Stomach (tissue), 4 donors: ENCODE data around the gene PPP1R15A.
"Not testable (repeated sequence)": the region's sequence is repeated elsewhere in the genome, so short reads cannot be mapped to it uniquely, and the experiment has no call there.

Experiments used
- EP300 ChIP-seq: sonication (generic); formaldehyde crosslinking; IDR thresholded peaks from one replicate; pipeline ENCODE4 v1.6.1; 2017; ENCODE audit warnings: antibody characterized with exemption
- POLR2A ChIP-seq, 4 donors: fragments of 450-650 bp; IDR thresholded peaks; one replicate each; pipeline ENCODE4 v1.6.1; 2016; ENCODE audit warnings: antibody characterized with exemption in 4 of 4, control low read depth in 2 of 4, mild to moderate bottlenecking in 1 of 4, moderate library complexity in 1 of 4
- TF ChIP-seq, protein P1 (sequence below), 7 experiments: fragments of 450-650 bp in 4 of 7; fragments of 200-600 bp in 3 of 7; sonication (generic) in 3 of 7; IDR thresholded peaks; one replicate each; pipeline ENCODE4 v1.5.1; 2016 to 2019; ENCODE audit warnings: antibody characterized with exemption in 7 of 7, control low read depth in 2 of 7, mild to moderate bottlenecking in 1 of 7

DNA sequence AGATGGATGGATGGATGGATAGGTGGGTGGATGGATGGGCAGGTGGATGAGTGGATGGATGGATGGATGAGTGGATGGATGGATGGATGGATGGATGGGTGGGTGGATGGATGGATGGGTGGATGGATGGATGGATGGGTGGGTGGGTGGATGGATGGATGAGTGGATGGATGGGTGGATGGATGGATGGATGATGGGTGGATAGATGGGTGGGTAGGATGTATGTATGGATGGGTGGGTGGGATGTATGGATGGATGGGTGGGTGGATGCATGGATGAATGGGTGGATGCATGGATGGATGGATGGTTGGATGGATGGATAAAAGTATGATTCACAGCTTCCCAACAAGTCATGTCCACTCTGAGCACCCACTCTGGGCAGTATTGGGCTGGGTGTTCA is 31.6 kb downstream of the PPP1R15A start:
- TF ChIP-seq, protein P1, sequence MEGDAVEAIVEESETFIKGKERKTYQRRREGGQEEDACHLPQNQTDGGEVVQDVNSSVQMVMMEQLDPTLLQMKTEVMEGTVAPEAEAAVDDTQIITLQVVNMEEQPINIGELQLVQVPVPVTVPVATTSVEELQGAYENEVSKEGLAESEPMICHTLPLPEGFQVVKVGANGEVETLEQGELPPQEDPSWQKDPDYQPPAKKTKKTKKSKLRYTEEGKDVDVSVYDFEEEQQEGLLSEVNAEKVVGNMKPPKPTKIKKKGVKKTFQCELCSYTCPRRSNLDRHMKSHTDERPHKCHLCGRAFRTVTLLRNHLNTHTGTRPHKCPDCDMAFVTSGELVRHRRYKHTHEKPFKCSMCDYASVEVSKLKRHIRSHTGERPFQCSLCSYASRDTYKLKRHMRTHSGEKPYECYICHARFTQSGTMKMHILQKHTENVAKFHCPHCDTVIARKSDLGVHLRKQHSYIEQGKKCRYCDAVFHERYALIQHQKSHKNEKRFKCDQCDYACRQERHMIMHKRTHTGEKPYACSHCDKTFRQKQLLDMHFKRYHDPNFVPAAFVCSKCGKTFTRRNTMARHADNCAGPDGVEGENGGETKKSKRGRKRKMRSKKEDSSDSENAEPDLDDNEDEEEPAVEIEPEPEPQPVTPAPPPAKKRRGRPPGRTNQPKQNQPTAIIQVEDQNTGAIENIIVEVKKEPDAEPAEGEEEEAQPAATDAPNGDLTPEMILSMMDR (IDR thresholded peaks at IDR 0.05), result not testable (repeated sequence)
- TF ChIP-seq EP300; POLR2A (IDR thresholded peaks at IDR 0.05): not testable (repeated sequence)
